GM19438 (cell line): ENCODE data around the gene PTTG2.

Experiments used
- ATAC-seq: cut with Tn5 transposase; IDR thresholded peaks from one replicate; pipeline ENCODE4 v1.9.1; 2021; ENCODE audit warnings: low read depth; ENCODE audit not compliant: unreplicated experiment

Gene PTTG2

DNA sequence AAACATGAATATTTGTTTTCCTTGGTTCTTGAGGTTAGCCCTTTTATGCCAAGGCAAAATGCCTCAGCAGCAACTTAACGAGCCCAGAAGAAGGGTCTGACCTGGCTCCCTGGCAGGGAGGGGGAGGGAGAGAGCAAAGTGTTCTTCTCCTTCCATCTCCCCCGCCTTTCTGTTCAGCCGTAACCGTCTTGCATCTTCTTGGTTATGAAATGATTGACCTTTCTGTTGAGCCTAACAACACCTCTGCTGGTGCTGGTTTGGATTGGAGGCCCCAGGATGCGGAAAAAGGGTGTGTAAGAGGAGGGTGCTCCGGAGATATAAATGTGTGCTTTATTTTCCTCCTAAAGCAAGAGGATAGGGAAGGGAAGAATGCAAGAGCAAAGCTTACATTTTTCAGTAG is 44.7 kb downstream of the PTTG2 start:
- ATAC-seq: no peak

DNA sequence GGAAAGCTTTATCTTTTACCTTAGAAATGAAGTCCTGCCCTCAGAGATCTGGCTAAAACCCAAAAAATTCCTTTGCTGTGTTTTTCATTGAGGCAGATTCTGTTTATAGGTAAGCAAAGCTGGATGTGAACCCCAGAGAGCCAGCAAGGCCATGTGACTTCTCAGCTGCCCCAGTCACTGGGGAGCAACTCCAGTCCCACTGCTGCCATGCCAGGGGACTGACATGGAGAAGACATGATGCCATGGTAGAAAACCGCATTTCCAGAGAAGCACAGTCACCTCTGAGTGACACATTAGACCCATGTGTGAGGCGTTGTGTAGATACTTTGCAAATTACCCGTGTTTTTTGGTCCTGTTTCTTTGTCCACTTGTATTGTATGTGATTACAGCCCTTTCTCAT is 45.4 kb downstream of the PTTG2 start:
- no peak for ATAC-seq

DNA sequence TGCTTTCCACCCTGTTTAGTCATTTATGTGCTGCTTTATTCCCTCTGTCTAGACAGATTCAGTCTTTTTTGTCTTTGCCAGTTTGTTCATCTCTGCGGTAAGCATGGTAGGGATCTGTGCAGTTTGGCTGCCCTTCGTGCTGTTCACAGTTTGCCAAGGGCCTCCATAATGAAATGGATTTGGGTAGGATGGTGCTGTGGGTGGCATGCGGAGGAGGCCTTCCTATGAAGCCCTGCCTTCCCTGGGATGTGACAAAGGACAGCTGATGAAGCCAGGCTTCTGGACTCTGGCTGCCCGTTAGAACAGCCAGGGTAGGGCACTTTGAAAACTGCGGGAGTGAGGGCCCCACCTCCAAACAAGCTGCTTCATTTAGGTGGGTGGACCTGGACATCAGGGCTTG is 47.4 kb downstream of the PTTG2 start:
- no peak for ATAC-seq

DNA sequence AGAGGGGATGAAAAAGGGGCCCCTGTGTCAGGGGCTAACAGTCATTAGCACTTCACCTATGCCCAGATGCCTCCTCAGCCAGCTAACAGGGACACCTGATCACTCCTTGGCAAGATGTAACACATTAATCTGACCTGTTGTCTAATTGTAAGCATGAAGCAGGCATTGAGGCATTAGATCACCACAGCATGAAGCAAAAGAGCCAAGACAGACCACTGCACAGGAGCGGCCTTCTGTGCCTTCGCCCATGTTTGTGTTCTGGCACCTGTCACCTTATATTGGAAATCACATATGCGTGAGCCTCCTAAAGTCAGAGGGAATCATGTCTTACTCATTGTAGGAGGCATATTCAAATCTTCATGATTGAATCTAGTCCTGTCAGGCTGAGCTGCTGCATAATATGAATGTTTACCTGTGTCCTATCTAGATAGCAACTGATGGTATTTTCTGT is 48.4 kb downstream of the PTTG2 start:
- no peak for ATAC-seq

DNA sequence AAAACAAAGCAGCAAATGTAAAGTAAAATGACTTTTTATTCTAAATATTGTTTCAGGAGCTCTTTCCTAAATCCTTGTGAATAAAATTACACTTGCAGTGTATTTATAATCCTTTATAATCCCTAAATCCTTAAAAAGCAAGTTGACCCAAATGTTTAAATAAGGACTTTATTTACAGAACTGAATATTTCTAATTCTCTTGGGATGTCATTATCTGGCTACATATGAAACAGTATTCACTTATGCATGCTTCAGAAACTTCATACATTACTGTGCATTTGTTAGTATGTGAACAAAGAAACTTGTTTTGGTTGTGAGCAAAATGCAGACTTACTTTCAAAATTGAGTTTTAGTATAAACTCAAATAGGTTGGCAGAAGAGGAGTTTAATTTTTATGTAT is 49.2 kb downstream of the PTTG2 start:
- no peak for ATAC-seq

DNA sequence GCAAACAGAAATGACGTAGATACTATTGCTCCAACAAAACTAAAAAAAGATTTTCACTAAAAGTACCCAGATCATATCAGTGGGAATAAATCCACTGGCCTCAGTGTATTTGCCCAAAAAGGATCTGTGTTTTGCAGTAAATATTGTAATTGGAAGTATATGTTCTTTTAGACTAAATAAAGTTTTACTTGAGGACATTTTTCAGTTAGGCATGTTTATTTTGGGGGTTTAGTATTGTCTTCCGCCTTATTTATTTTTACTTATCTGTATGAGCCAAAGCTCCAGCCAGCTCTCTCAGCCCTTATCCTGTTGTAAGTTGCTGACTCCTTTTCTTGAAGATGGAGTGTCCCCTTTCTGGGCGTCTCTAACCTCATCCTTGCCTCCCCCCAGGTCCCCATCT is 49.8 kb downstream of the PTTG2 start:
- no peak for ATAC-seq
